ENCODE measurements around the gene ILF2. TPM values are rescaled to one million over a fixed set of nuclear protein-coding genes. Genes with fewer than 3 reads are reported as not detected.
"Not testable (repeated sequence)": the region's sequence is repeated elsewhere in the genome, so short reads cannot be mapped to it uniquely, and the experiment has no call there.

Gene ILF2
- total RNA-seq, 4 donors from 2014 or later, result 52.1 to 99.2 (median 79.3) TPM

DNA sequence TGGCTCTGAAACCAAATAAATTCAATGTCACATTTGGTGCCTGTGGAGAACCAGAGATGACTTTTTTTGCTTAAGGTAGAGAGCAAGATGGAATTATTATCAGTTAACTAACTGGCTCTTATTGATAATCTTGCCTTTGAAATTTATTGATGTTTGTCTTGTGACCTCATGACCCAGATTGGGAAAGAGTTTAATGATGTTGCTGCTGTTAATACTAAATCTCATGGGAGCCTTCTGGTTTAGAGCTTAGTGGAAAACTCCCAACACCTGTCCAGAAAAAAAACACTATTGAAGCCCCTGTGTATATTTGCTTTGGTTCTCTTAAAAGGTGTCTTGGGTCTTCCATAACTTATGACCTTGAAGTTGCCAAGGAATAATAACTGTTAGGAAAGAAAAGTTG lies 27.0 kb downstream of the ILF2 start:
- Histone ChIP-seq H3K4me1 (peaks cover 0 to 51% (median 8%) of the 10 kb centered on the region in 3 donors), H3K27ac (peak overlapping the region in 2 of 4 donors; percentile 47 to 53), H3K36me3 (peaks cover 0 to 84% of the 10 kb centered on the region in 2 donors), H3K9me3 (no peaks in the 10 kb centered on the region), H3K27me3 (no peaks in the 10 kb centered on the region), H3K4me3 (no peak overlapping the region)
- no peak for ATAC-seq
- no peak for TF ChIP-seq CTCF (IDR thresholded peaks at IDR 0.05)
- no peak for TF ChIP-seq POLR2AphosphoS5 (IDR thresholded peaks at IDR 0.05)
- TF ChIP-seq EP300 (IDR thresholded peaks at IDR 0.05), result no peak
- no peak for TF ChIP-seq POLR2A (IDR thresholded peaks at IDR 0.05)

- 83 to 86% methylated on average over 9 to 11 of the region's 11 CpGs for WGBS, 2 donors (ENCODE audit: low coverage in 1 of 2)
- no peaks in the 10 kb centered on the region for H3K9me3 ChIP-seq
- peak overlapping the region in 2 of 4 donors; percentile 24 to 53 for H3K27ac ChIP-seq
- H3K36me3 ChIP-seq, result peaks cover 0 to 91% of the 10 kb centered on the region in 2 donors
- no peaks in the 10 kb centered on the region for H3K27me3 ChIP-seq
- TF ChIP-seq EP300 (IDR thresholded peaks at IDR 0.05) (no peak), CTCF (IDR thresholded peaks at IDR 0.05) (no peak), POLR2AphosphoS5 (IDR thresholded peaks at IDR 0.05) (no peak), POLR2A (IDR thresholded peaks at IDR 0.05) (no peak)
- H3K4me3 ChIP-seq, result no peak overlapping the region
- peaks cover 0 to 57% (median 8%) of the 10 kb centered on the region in 3 donors for H3K4me1 ChIP-seq
- no peak for ATAC-seq
Measured at GRCh38 chr1:153643100-153643499, 27.7 kb downstream of the ILF2 start.

GRCh38 chr1:153642161-153642560 lies 28.6 kb downstream of the ILF2 start:
- Histone ChIP-seq H3K36me3 (peaks cover 0 to 100% of the 10 kb centered on the region in 2 donors), H3K4me3 (no peak overlapping the region), H3K27me3 (no peaks in the 10 kb centered on the region), H3K9me3 (no peaks in the 10 kb centered on the region), H3K27ac (no peak overlapping the region), H3K4me1 (peaks cover 0 to 66% (median 8%) of the 10 kb centered on the region in 3 donors)
- no peak for ATAC-seq
- 73 to 79% methylated on average over 8 of the region's 11 CpGs for WGBS, 2 donors (ENCODE audit: low coverage in 1 of 2)
- no peak for TF ChIP-seq POLR2AphosphoS5 (IDR thresholded peaks at IDR 0.05)
- no peak for TF ChIP-seq CTCF (IDR thresholded peaks at IDR 0.05)
- TF ChIP-seq EP300 (IDR thresholded peaks at IDR 0.05), result no peak
- no peak for TF ChIP-seq POLR2A (IDR thresholded peaks at IDR 0.05)

GRCh38 chr1:153640861-153641260 lies 29.9 kb downstream of the ILF2 start:
- Histone ChIP-seq H3K4me3 (no peak overlapping the region), H3K27me3 (no peaks in the 10 kb centered on the region), H3K27ac (peak overlapping the region in 1 of 4 donors; percentile 26), H3K9me3 (no peaks in the 10 kb centered on the region), H3K4me1 (peaks cover 0 to 79% (median 9%) of the 10 kb centered on the region in 3 donors), H3K36me3 (peaks cover 0 to 100% of the 10 kb centered on the region in 2 donors)
- TF ChIP-seq POLR2AphosphoS5 (IDR thresholded peaks at IDR 0.05) (no peak), EP300 (IDR thresholded peaks at IDR 0.05) (no peak), POLR2A (IDR thresholded peaks at IDR 0.05) (no peak), CTCF (IDR thresholded peaks at IDR 0.05) (no peak)
- 53 to 61% methylated on average over 6 of the region's 6 CpGs for WGBS, 2 donors (ENCODE audit: low coverage in 1 of 2)
- no peak for ATAC-seq

- 77 to 84% methylated on average over 3 to 4 of the region's 5 CpGs for WGBS, 2 donors (ENCODE audit: low coverage in 1 of 2)
- H3K9me3 ChIP-seq, H3K4me3 ChIP-seq, H3K27ac ChIP-seq, H3K27me3 ChIP-seq, ATAC-seq: not testable (repeated sequence)
- Histone ChIP-seq H3K36me3 (peaks cover 0 to 100% of the 10 kb centered on the region in 2 donors), H3K4me1 (peaks cover 0 to 86% (median 16%) of the 10 kb centered on the region in 3 donors)
Measured at GRCh38 chr1:153640213-153640612, 30.6 kb downstream of the ILF2 start.

Data from gastroesophageal sphincter (tissue), 4 donors.